Cardiac muscle cell (in vitro differentiated cells and primary cell): ENCODE data around the gene TRPM5. TPM values are rescaled to one million over a fixed set of nuclear protein-coding genes. Genes with fewer than 3 reads are reported as not detected.

Experiments used
- DNase-seq, 2 donors: peaks; one replicate each; pipeline versions ENCODE4 v3.0.0 to v3.0.0-alpha.2; 2010 to 2017; ENCODE audit warnings: low read depth in 1 of 2, low spot score in 1 of 2
- H3K27ac ChIP-seq: fragments of 200-600 bp; sonication (generic); 2 replicates; pipeline ENCODE4 v1.5.1; 2016
- H3K27me3 ChIP-seq: fragments of 200-600 bp; sonication (generic); 2 replicates; pipeline ENCODE4 v1.6.0; 2016; ENCODE audit warnings: control low read depth
- H3K36me3 ChIP-seq: fragments of 200-600 bp; sonication (generic); 2 replicates; pipeline ENCODE4 v1.5.1; 2016; ENCODE audit warnings: control low read depth
- H3K4me1 ChIP-seq: fragments of 200-600 bp; sonication (generic); 2 replicates; pipeline ENCODE4 v1.8.1; 2017; ENCODE audit warnings: low read depth, mild to moderate bottlenecking, mixed run types
- H3K4me3 ChIP-seq: fragments of 200-600 bp; sonication (generic); 2 replicates; pipeline ENCODE4 v1.5.1; 2016; ENCODE audit warnings: mild to moderate bottlenecking
- H3K9me3 ChIP-seq: fragments of 200-600 bp; sonication (generic); 2 replicates; pipeline ENCODE4 v1.5.1; 2017; ENCODE audit warnings: low read depth, mild to moderate bottlenecking, control low read depth
- polyA plus RNA-seq: library from polyadenylated mRNA; unstranded; fragments of >200 nt; fragmentation: Nextera tagmentation; extraction: Ambion mirVana; gene quantifications from 2 replicates; pipeline ENCODE4 v1.2.1, GENCODE V29; 2016
- total RNA-seq: library from RNA; depleted of rRNA; stranded (reverse); fragments of >200 nt; gene quantifications from 2 replicates; pipeline ENCODE4 v1.2.3, GENCODE V29; 2016
- TF ChIP-seq, protein P1 (sequence below): IDR thresholded peaks from 2 replicates; pipeline ENCODE4 v1.5.1; 2012; ENCODE audit warnings: low read depth, mild to moderate bottlenecking, low read length

Gene TRPM5
- total and polyA plus RNA-seq, 2 experiments from 2014 or later = 0.33 to 0.66 TPM

DNA sequence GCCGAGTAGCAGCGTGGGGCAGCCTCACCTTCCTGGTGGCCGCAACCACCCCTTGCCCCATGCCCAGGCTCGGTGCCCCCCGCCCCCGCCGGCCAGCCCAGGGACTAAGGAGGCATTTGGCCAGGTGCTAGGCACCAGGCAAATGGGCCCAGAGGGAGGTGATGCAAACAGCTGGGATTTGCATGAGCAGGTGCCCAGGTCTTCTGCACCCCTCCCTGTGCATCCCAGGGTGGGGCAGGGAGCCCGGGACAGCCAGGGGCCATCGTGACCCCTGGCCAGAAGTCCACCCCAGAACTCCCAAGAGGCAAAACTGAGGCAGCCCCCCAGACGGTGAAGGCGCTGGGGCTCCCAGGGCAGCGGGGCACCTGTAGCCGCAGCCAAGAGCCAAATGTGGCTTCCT lies 18.1 kb downstream of the TRPM5 start:
- Histone ChIP-seq H3K36me3 (no peaks in the 10 kb centered on the region), H3K27me3 (no peaks in the 10 kb centered on the region), H3K9me3 (no peaks in the 10 kb centered on the region), H3K27ac (no peak overlapping the region), H3K4me3 (no peak overlapping the region), H3K4me1 (no peaks in the 10 kb centered on the region)
- TF ChIP-seq, protein P1, sequence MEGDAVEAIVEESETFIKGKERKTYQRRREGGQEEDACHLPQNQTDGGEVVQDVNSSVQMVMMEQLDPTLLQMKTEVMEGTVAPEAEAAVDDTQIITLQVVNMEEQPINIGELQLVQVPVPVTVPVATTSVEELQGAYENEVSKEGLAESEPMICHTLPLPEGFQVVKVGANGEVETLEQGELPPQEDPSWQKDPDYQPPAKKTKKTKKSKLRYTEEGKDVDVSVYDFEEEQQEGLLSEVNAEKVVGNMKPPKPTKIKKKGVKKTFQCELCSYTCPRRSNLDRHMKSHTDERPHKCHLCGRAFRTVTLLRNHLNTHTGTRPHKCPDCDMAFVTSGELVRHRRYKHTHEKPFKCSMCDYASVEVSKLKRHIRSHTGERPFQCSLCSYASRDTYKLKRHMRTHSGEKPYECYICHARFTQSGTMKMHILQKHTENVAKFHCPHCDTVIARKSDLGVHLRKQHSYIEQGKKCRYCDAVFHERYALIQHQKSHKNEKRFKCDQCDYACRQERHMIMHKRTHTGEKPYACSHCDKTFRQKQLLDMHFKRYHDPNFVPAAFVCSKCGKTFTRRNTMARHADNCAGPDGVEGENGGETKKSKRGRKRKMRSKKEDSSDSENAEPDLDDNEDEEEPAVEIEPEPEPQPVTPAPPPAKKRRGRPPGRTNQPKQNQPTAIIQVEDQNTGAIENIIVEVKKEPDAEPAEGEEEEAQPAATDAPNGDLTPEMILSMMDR = no peak
- DNase-seq = no peak

DNA sequence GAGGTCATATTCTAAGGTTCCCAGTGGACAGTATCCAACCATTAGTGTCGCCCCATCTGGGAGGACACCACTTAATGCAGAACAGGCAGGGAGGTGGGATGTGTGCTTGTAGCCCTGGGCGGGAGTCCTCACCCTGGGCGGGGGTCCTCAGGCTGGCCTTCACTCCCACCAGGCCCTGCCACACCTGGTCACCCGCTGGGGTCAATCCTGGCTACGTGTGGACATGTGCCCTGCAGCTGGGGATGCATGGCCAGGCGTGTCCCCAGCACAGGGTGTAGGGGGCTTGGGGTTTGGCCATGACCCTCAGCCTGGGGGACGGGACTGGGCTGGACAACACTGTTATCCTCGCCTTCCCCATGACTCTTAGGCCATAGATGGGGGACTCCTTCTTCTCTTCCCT lies 18.8 kb downstream of the TRPM5 start:
- TF ChIP-seq, protein P1 = no peak
- H3K4me3 ChIP-seq = no peak overlapping the region
- DNase-seq = no peak
- H3K4me1 ChIP-seq = no peaks in the 10 kb centered on the region
- H3K36me3 ChIP-seq = no peaks in the 10 kb centered on the region
- no peaks in the 10 kb centered on the region for H3K9me3 ChIP-seq
- no peaks in the 10 kb centered on the region for H3K27me3 ChIP-seq
- no peak overlapping the region for H3K27ac ChIP-seq

DNA sequence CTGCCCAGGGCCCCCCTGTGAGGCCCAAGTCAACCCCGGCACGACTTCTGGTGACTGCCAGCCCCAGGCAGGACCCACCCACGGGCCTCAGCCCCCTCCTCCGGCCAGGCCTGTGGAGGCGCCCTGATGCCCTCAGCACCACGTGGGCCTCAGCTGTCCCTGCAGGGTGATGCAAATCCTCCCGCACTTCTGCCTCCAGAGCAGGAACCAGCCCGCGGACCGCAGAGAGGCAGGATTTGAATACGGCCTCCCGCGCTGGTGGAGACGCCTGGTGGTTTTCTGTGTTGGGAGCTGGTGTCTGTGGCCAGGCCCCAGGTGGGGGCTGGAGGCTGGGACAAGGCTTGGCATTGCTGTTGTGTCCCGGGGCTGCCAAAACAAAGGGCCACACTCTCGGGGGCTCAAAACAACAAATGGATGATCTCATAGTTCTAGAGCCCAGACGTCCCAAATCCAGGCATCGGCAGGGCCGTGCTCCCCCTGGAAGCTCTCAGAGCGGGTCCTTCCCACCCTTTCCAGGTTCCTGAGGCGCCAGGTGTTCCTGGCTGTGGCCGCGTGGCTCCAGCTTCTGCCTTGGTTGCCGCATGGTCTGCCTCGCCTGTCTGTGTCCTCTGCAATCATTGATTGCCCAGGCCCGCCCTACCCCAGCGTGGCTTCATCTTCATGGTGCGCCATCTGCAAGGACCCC lies 19.4 kb downstream of the TRPM5 start:
- H3K36me3 ChIP-seq = no peaks in the 10 kb centered on the region
- TF ChIP-seq, protein P1 = no peak
- H3K27ac ChIP-seq = no peak overlapping the region
- DNase-seq = no peak
- no peaks in the 10 kb centered on the region for H3K4me1 ChIP-seq
- no peaks in the 10 kb centered on the region for H3K27me3 ChIP-seq
- H3K9me3 ChIP-seq = no peaks in the 10 kb centered on the region
- no peak overlapping the region for H3K4me3 ChIP-seq

DNA sequence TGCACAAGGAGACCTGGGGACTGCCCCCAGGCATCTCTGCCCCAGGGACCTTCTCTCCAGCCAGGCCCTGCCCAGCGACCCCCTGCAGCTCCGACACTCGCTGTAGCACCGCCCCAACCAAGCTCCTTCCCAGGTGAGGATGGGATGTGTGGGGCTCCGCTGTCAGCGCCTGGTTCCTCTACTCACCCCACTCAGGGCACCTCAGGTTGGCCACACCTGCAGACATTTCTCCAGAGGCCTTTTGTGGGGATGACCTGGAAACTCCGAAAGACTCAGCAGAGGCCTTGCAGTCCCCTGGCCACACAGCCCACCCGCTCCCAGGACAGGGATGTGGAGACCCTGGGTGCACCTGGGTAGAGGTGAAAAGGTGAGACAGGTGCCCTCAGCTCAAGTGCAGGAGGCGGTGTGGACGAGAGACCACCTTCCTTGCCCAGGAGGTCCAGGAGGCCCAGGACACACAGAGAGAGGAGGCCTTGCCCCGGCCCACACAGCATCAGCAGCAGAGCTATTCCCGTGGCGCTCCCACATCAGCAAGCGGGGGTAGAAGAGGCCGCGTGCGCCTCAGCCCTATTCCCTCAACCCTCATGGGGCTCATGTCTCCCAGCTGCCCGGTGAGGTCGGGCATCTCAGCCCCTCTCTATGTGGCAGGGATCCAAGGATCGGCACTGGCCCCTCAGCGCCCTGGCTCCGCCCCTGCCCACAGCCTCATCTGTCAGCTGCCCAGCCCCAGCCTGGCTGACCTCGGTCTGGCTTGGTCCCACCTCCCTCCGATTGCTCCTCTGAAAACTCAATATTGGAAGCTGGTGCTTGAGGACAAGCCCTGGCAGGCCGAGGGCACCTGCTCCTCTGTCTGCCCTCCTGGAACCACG lies 20.9 kb downstream of the TRPM5 start:
- no peaks in the 10 kb centered on the region for H3K36me3 ChIP-seq
- no peaks in the 10 kb centered on the region for H3K9me3 ChIP-seq
- no peaks in the 10 kb centered on the region for H3K27me3 ChIP-seq
- H3K4me3 ChIP-seq = no peak overlapping the region
- H3K4me1 ChIP-seq = no peaks in the 10 kb centered on the region
- DNase-seq = no peak
- H3K27ac ChIP-seq = no peak overlapping the region
- TF ChIP-seq, protein P1 = no peak

- Histone ChIP-seq H3K27ac (no peak overlapping the region), H3K4me1 (no peaks in the 10 kb centered on the region), H3K27me3 (no peaks in the 10 kb centered on the region), H3K4me3 (no peak overlapping the region), H3K36me3 (no peaks in the 10 kb centered on the region), H3K9me3 (no peaks in the 10 kb centered on the region)
- DNase-seq = no peak
- TF ChIP-seq, protein P1 = no peak
Measured at GRCh38 chr11:2422461-2423156, 21.7 kb downstream of the TRPM5 start.
